ENCODE measurements around the gene POLG2. TPM values are rescaled to one million over a fixed set of nuclear protein-coding genes. Genes with fewer than 3 reads are reported as not detected.

The POLG2 gene
- total and polyA plus RNA-seq, 10 of the 15 experiments (the other 5 are each of a cell fraction or from before 2014, with no cell fraction given), result 10.2 to 27.7 (median 22.2) TPM

DNA sequence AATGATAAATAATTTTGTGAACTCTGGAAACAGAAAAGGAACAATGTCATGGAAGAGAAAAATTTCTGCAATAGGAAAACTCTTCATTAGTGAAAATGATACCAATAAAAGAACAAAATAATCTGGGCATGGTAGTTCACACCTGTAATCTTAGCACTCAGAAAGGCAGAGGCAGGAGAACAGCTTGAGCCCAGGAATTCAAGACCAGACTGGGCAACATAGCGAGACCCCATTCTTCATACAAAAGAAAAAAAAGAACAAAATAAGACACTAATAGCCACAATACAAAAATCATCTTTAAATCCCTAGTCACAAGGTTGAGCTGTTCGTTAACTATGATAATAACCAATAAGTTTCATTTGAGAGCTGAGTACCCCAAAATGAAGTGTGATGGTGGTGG, 8.6 kb downstream of the POLG2 start:
- ChIA-PET POLR2A (no interaction called here), CTCF (interaction anchor here (0.6 to 17.7 kb wide), 2 partner anchors 68 to 100 kb away, joined by 3 to 350 read pairs; no protein-coding TSS in a partner anchor), RAD21 (ENCODE audit: unreplicated experiment) (interaction anchor here (9.9 kb wide), 1 partner anchor 68 kb away, joined by 174 read pairs; no protein-coding TSS in a partner anchor), SMC1A (ENCODE audit: uncharacterized antibody, unreplicated experiment) (interaction anchor here (0.6 kb wide), 1 partner anchor 67 kb away, joined by 3 read pairs; no protein-coding TSS in a partner anchor)
- Histone ChIP-seq H3K27me3 (replicated peaks in 1 of 2; ENCODE audit: control insufficient read depth in 2 of 2, insufficient read depth in 2 of 2, low read length in 1 of 2) (no peaks in the 10 kb centered on the region), H2AFZ (ENCODE audit: control insufficient read depth, low read depth, low read length) (no peak overlapping the region), H3K4me1 (ENCODE audit: control insufficient read depth, insufficient read depth, low read length) (no peaks in the 10 kb centered on the region), H3K9ac (ENCODE audit: control insufficient read depth, insufficient read depth, low read length) (no peak overlapping the region), H3K79me2 (ENCODE audit: control insufficient read depth, insufficient read depth, low read length) (0 out of 2 replicates have a peak, but pooled peaks cover 2% of the 10 kb centered on the region), H3K36me3 (ENCODE audit: control insufficient read depth in 2 of 2, insufficient read depth in 2 of 2, low read length in 1 of 2) (peaks cover 0 to 18% of the 10 kb centered on the region in 2 experiments; a peak in 3 of 4 replicates), H4K20me1 (ENCODE audit: control insufficient read depth, insufficient read depth) (no peaks in the 10 kb centered on the region), H3K27ac (ENCODE audit: control insufficient read depth, insufficient read depth) (no peak overlapping the region), H3K4me3 (no peak overlapping the region), H3K9me3 (replicated peaks; ENCODE audit: control insufficient read depth, insufficient read depth, low read length) (no peaks in the 10 kb centered on the region), H3K4me2 (ENCODE audit: control insufficient read depth, insufficient read depth) (no peak overlapping the region)
- 96% methylated on average over 2 of the region's 2 CpGs for WGBS (ENCODE audit: insufficient coverage, insufficient replicate concordance, low lambda C conversion rate, missing lambda C conversion rate)
- no peak for DNase-seq (ENCODE audit: low read depth, low spot score)
- BruUV-seq (replicated peaks), result TSS peak; percentile 8
- intact Hi-C loops (cut with micrococcal nuclease; ENCODE audit: unreplicated experiment) (no loop called here), in situ Hi-C loops (cut with MboI) (no loop called here)
- FAIRE-seq, result no peak
- TF ChIP-seq, protein P1, sequence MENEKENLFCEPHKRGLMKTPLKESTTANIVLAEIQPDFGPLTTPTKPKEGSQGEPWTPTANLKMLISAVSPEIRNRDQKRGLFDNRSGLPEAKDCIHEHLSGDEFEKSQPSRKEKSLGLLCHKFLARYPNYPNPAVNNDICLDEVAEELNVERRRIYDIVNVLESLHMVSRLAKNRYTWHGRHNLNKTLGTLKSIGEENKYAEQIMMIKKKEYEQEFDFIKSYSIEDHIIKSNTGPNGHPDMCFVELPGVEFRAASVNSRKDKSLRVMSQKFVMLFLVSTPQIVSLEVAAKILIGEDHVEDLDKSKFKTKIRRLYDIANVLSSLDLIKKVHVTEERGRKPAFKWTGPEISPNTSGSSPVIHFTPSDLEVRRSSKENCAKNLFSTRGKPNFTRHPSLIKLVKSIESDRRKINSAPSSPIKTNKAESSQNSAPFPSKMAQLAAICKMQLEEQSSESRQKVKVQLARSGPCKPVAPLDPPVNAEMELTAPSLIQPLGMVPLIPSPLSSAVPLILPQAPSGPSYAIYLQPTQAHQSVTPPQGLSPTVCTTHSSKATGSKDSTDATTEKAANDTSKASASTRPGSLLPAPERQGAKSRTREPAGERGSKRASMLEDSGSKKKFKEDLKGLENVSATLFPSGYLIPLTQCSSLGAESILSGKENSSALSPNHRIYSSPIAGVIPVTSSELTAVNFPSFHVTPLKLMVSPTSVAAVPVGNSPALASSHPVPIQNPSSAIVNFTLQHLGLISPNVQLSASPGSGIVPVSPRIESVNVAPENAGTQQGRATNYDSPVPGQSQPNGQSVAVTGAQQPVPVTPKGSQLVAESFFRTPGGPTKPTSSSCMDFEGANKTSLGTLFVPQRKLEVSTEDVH (IDR thresholded peaks at IDR 0.05; ENCODE audit: low read depth, partially characterized antibody), result no peak
- TF ChIP-seq CBFB (IDR thresholded peaks at IDR 0.05; ENCODE audit: low read depth), result no peak
- no peak for TF ChIP-seq POU2F2 (IDR thresholded peaks at IDR 0.05; ENCODE audit: borderline replicate concordance, low read depth, low read length)
- no peak for TF ChIP-seq RBBP5 (conservative IDR thresholded peaks at IDR 0.05)
- TF ChIP-seq POLR2AphosphoS5 (IDR thresholded peaks at IDR 0.05; ENCODE audit: low read length), result no peak
- TF ChIP-seq PAX5 (IDR thresholded peaks at IDR 0.05; ENCODE audit: borderline replicate concordance, low read depth, low read length), result no peak
- TF ChIP-seq SUZ12 (IDR thresholded peaks at IDR 0.05; ENCODE audit: unreplicated experiment), result no peak
- no peak for TF ChIP-seq SREBF2 (IDR thresholded peaks at IDR 0.05; ENCODE audit: low read length)
- TF ChIP-seq NR2C2 (IDR thresholded peaks at IDR 0.05; ENCODE audit: borderline replicate concordance, control insufficient read depth, insufficient read length, low read depth), result no peak
- TF ChIP-seq SREBF1 (IDR thresholded peaks at IDR 0.05; ENCODE audit: low read length), result no peak
- TF ChIP-seq, protein P2, sequence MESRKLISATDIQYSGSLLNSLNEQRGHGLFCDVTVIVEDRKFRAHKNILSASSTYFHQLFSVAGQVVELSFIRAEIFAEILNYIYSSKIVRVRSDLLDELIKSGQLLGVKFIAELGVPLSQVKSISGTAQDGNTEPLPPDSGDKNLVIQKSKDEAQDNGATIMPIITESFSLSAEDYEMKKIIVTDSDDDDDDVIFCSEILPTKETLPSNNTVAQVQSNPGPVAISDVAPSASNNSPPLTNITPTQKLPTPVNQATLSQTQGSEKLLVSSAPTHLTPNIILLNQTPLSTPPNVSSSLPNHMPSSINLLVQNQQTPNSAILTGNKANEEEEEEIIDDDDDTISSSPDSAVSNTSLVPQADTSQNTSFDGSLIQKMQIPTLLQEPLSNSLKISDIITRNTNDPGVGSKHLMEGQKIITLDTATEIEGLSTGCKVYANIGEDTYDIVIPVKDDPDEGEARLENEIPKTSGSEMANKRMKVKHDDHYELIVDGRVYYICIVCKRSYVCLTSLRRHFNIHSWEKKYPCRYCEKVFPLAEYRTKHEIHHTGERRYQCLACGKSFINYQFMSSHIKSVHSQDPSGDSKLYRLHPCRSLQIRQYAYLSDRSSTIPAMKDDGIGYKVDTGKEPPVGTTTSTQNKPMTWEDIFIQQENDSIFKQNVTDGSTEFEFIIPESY (IDR thresholded peaks at IDR 0.05), result no peak
- no peak for TF ChIP-seq BHLHE40 (IDR thresholded peaks at IDR 0.05; ENCODE audit: borderline replicate concordance in 1 of 2, low read depth in 2 of 2, low read length in 1 of 2)
- TF ChIP-seq WRNIP1 (IDR thresholded peaks at IDR 0.05; ENCODE audit: borderline replicate concordance, low read depth, low read length), result no peak
- no peak for TF ChIP-seq YBX1 (IDR thresholded peaks at IDR 0.05)
- TF ChIP-seq, protein P3, sequence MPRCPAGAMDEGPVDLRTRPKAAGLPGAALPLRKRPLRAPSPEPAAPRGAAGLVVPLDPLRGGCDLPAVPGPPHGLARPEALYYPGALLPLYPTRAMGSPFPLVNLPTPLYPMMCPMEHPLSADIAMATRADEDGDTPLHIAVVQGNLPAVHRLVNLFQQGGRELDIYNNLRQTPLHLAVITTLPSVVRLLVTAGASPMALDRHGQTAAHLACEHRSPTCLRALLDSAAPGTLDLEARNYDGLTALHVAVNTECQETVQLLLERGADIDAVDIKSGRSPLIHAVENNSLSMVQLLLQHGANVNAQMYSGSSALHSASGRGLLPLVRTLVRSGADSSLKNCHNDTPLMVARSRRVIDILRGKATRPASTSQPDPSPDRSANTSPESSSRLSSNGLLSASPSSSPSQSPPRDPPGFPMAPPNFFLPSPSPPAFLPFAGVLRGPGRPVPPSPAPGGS (IDR thresholded peaks at IDR 0.05; ENCODE audit: borderline replicate concordance, insufficient read depth, low read depth, low read length, poor library complexity, severe bottlenecking), result no peak
- no peak for TF ChIP-seq YY1 (IDR thresholded peaks at IDR 0.05; ENCODE audit: low read depth, low read length)
- no peak for TF ChIP-seq SIX5 (IDR thresholded peaks at IDR 0.05; ENCODE audit: low read depth, low read length, severe bottlenecking)
- TF ChIP-seq NR2F1 (conservative IDR thresholded peaks at IDR 0.05), result no peak
- TF ChIP-seq TAF1 (IDR thresholded peaks at IDR 0.05; ENCODE audit: borderline replicate concordance, low read depth, low read length), result no peak
- ATAC-seq, result no peak

All from GM12878 (cell line).